NOMO-1 treated with dmso at 0.1 percent for 144 hours (cell line): ENCODE data around the gene RPUSD2.
A peak's percentile ranks its signal among the peaks of the same experiment; 100 is the strongest.

ENCODE experiments used
- DNase-seq: peaks from one replicate; lab custom pipeline; 2025; ENCODE audit not compliant: unreplicated experiment; lab: John Stamatoyannopoulos, UW

The RPUSD2 gene, protein sequence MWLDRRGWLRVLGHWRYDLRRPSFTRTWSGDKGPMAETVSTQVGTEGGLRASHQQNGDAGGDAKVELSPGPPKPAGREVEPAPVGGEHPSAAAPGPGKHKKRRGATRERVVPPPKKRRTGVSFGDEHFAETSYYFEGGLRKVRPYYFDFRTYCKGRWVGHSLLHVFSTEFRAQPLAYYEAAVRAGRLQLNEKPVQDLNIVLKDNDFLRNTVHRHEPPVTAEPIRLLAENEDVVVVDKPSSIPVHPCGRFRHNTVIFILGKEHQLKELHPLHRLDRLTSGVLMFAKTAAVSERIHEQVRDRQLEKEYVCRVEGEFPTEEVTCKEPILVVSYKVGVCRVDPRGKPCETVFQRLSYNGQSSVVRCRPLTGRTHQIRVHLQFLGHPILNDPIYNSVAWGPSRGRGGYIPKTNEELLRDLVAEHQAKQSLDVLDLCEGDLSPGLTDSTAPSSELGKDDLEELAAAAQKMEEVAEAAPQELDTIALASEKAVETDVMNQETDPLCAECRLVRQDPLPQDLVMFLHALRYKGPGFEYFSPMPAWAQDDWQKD

DNA sequence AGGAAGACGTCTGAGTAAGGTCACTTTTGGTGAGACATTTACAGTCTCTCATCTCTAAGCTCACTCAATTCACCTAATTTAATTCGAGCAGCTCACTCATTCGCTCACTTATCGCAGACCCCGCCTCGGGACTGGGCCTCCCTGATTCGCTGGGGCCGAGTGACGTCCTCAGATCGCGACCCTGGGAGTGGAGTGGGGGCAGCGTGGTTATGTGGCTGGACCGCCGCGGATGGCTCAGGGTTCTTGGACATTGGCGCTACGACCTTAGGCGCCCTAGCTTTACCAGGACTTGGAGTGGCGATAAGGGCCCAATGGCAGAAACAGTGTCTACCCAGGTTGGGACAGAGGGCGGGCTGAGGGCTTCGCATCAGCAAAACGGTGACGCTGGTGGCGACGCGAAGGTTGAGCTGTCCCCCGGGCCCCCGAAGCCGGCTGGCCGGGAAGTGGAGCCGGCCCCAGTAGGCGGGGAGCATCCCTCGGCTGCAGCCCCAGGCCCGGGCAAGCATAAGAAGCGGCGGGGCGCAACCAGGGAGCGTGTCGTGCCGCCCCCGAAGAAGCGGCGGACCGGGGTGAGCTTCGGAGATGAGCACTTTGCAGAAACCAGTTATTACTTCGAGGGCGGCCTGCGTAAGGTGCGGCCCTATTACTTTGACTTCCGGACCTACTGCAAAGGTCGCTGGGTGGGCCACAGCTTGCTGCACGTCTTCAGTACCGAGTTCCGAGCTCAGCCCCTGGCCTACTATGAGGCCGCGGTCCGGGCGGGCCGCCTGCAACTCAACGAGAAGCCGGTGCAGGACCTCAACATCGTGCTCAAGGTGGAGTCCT is at the start of gene RPUSD2:
RPUSD2 (plus strand) TSS at position 171 of the 825 bp plus-strand sequence; CDS start at position 210, 39 bp downstream.
- peak; percentile 83 for DNase-seq

GRCh38 chr15:40523611-40524010 is 45.5 kb upstream of the RPUSD2 start:
- no peak for DNase-seq

DNA sequence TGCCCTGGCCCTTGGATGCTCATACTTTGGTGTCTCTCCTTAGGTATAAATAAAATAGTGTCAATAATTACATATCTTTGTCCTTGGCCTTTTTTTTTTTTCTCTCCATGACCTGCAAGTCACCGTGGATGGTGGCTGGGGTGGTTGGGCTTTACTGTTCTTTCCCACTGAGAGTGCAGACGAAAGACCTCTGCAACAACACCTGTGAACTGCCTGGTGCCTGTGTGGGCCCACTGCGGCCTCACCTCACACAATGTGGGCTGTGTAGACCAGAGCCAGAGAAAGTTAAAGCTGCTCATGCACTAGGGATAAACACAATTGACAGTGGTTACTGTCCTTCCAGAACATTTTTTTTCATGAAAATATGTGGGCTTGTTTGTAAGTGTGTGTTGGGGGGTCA is 43.2 kb upstream of the RPUSD2 start:
- DNase-seq, result no peak

DNA sequence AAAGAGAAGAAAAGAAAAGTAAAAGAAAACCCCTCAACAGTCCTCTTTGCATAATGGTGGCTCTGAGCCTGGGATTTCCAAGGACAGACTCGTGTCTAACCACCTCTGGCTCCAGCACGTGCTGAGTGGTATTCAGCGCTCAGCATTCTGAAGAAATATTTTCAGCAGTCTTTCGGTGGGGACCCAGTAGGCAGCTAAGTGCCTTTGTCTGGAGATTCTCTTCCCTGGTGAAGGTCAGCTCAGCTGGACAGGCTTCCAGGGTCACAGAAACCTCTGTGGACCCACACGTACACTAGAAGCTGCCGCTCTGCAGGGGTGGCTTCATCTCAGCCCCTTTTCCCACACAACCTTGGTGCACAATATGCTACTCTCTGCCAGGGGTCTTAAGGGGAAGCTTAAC is 40.3 kb upstream of the RPUSD2 start:
- DNase-seq, result no peak

DNA sequence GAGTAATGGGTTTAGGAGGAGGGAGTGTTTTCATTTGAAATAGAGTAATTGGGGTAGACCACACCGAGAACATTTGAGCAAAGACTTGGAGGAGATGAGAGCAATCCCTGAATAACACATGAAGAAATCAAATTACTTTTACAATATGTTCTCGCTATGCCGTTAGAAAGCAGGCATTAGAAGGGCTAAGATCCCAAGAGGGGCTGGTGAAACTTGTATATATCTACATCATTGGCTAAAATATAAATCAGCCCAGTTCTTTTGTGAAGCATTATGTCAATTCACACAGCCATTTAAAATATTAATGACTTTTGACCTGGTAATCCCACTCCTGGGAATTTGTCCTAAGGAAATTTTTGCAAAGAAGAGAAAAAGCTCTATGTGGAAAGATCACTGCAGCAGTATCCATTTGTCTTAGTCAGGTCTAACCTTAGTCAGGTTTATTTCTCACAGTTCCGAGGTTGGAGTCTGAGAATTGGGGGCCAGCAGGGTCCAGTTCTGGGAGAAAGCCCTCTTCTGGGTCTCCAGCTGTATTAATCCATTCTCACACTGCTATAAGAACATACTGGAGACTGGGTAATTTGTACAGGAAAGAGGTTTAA is 35.2 kb upstream of the RPUSD2 start:
- no peak for DNase-seq

GRCh38 chr15:40534371-40534770 is 34.7 kb upstream of the RPUSD2 start:
- no peak for DNase-seq

GRCh38 chr15:40536501-40536900 is 32.6 kb upstream of the RPUSD2 start:
- DNase-seq, result no peak

GRCh38 chr15:40538976-40539375 is 30.1 kb upstream of the RPUSD2 start:
- DNase-seq, result no peak

DNA sequence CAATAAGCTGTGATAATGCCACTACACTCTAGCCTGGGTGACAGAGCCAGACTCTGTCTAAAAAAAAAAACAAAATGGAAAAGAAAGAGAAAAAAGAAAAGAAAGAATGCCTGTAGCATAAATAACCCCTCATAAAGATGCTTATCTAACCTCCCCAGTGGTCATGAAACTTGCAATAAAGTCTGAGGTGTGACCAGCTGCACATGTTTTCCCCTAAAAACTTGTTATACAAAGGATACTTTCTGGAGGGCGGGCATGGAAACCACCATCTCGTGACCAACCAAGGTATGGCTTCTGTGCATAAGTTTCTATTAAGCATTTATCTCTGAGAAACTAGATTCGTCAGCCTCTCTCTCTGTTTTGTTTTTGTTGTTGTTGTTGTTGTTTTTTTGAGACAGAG is 26.0 kb upstream of the RPUSD2 start:
- DNase-seq, result no peak

GRCh38 chr15:40543631-40544294 is 25.3 kb upstream of the RPUSD2 start:
- DNase-seq, result peak; percentile 40

DNA sequence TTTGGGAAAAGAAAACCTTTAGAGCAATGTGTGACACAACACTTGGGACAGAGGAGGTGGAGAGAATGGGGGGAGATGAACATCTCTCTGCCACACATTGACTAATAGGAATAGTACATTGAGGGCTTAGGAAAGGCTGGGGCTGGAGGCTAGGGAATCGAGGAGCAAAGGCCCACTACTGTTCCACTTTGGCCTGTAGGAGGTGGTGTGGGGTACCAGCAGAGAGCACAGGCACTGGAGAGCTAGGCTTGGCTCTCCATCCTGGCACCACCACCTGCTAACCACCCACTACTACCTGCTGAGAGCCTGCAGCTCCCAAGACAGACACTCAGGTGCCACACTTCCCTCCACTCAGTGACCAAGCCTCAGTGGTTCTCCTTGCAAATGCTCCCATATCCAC is 23.6 kb upstream of the RPUSD2 start:
- DNase-seq, result no peak

DNA sequence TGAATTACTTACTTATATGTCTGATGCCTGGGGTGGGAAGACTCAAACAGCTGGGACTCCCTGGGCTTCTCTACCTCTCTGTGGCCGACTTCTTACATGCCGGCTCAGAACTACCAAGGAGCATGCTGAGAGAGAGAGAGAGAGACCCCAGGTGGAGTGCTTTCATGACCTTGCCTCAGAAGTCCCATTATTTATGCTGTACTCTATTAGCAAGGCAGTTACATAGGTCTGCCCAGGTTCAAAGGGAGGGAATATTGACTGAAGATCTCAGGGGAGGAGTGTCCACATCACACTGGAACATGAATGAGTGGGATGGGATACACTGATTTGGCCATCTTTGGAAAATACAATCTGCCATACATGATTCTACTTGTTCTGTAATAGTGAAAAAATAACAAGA is 20.5 kb upstream of the RPUSD2 start:
- no peak for DNase-seq

- DNase-seq, result no peak
Measured at GRCh38 chr15:40549894-40550293, 19.2 kb upstream of the RPUSD2 start.

DNA sequence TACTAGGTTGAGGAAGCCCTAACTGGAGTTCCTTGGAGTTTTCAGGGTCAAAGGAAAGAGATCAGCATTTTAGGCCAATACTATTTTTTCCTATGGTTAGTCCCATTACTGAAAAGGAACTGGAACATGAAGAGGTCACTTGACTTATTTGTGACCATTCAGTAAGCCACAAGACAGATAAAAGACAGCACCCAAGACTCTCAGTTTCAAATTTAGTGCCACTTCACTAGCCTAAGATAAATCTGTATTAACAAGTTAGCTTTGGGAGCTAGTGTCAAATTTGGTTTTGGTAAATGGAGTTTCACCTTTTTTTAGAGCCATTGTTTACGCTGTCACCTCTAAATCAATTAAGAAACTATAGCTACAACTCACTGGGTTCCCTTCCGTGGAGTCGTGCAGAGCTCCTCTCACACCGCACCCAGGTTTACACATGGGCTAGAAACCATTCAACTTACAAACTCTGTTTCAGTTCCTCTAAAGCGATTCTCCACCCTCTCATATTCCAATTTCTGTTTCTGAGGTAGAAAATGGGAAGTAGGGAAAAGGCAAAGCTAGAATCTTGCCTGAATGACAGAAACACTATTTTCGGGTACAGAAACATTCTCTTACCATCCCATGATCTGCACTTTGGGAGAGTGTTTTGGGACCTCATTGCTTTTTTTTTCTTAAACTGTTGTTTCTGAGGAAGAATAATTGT is 18.6 kb upstream of the RPUSD2 start:
- peak; percentile 79 for DNase-seq

GRCh38 chr15:40554161-40554525 is 15.0 kb upstream of the RPUSD2 start:
- no peak for DNase-seq

DNA sequence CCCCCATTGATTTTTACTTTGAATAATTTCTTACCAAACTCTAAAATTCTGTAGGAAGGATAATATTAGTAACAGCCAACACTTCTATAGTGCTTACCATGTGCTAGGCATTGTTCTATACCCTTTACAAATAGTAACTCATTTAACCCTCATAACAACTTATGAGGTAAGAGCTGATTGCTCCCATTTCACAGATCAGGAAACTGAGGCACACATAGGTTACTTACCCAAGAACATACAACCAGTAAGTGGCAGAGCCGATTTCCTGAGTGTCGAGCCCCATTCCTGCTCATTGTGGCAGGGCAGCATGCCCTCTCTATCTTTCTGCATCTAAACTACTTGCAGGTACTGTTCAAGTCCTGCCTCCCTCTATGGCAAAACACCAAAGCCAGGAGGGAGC is 13.2 kb upstream of the RPUSD2 start:
- no peak for DNase-seq

DNA sequence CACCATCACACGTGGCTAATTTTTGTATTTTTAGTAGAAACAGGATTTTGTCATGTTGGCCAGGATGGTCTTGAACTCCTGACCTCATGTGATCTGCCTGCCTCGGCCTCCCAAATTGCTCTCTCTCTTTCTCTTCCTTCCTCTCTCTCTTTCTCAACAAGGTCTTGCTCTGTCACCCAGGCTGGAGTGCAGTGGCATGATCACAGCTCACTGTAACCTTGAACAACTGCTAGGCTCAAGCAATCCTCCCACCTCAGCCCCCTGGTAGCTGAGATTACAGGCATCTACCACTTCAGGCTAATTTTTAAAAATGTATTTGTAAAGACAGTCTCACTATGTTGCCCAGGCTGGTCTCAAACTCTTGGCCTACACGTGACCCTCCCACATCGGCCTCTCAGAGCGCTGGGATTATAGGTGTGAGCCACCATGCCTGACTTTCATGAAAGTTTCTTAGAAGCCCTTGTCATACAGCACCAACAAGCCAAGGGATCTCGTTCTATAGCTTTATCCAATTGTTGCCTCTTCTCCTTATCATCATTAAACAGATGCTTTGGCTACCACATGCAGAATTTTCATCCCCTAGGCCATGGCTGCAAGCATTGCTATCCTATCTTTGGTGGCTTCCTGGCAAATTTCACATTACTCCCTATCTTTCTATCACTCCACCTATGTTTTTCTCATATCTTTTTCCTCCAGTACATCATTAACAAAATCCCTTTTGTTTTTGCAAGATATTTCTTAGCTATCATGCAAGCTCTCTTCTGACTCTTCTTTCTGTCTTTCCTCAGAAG is 10.0 kb upstream of the RPUSD2 start:
- DNase-seq, result no peak

- DNase-seq, result no peak
Measured at GRCh38 chr15:40562691-40563090, 6.4 kb upstream of the RPUSD2 start.

GRCh38 chr15:40563426-40563825 is 5.7 kb upstream of the RPUSD2 start:
- no peak for DNase-seq
